Gastroesophageal sphincter (tissue), 4 donors: ENCODE data around the gene TMEM222. TPM values are rescaled to one million over a fixed set of nuclear protein-coding genes. Genes with fewer than 3 reads are reported as not detected.
"Not testable (repeated sequence)": the region's sequence is repeated elsewhere in the genome, so short reads cannot be mapped to it uniquely, and the experiment has no call there.

Experiments used
- ATAC-seq: fragments of 150-250 bp; one replicate; pipeline ENCODE4 v1.9.1; 2016; ENCODE audit warnings: mild to moderate bottlenecking, moderate library complexity
- H3K27ac ChIP-seq, 4 donors: fragments of 200-600 bp; sonication (generic) in 3 of 4; 1 replicate in 3 of 4; 2 replicates in 1 of 4; pipeline ENCODE4 v1.5.1; 2016 to 2019
- H3K27me3 ChIP-seq: fragments of 200-600 bp; sonication (generic); one replicate; pipeline ENCODE4 v1.5.1; 2019
- H3K36me3 ChIP-seq, 2 donors: fragments of 200-600 bp; sonication (generic); one replicate each; pipeline ENCODE4 v1.5.1; 2019; ENCODE audit warnings: control low read depth in 1 of 2
- H3K4me1 ChIP-seq, 3 donors: fragments of 200-600 bp; sonication (generic); 1 replicate in 2 of 3; 2 replicates in 1 of 3; pipeline ENCODE4 v1.5.1; 2016 to 2019; ENCODE audit warnings: control low read depth in 2 of 3
- H3K4me3 ChIP-seq, 2 donors: fragments of 200-600 bp; sonication (generic); one replicate each; pipeline ENCODE4 v1.5.1; 2019; ENCODE audit warnings: mild to moderate bottlenecking in 1 of 2, moderate library complexity in 1 of 2
- H3K9me3 ChIP-seq, 3 donors: fragments of 200-600 bp; sonication (generic); one replicate each; pipeline ENCODE4 v1.5.1; 2017 to 2019; ENCODE audit warnings: control low read depth in 2 of 3
- CTCF ChIP-seq, 4 experiments: fragments of 200-600 bp in 2 of 4; fragments of 450-650 bp in 2 of 4; sonication (generic) in 1 of 4; IDR thresholded peaks; one replicate each; pipeline ENCODE4 v1.5.1; 2017 to 2019; ENCODE audit warnings: antibody characterized with exemption in 4 of 4, mild to moderate bottlenecking in 2 of 4, moderate library complexity in 2 of 4
- EP300 ChIP-seq: sonication (generic); formaldehyde crosslinking; IDR thresholded peaks from one replicate; pipeline ENCODE4 v1.6.1; 2017; ENCODE audit warnings: antibody characterized with exemption, mild to moderate bottlenecking
- POLR2A ChIP-seq, 2 donors: fragments of 450-650 bp; IDR thresholded peaks; one replicate each; pipeline ENCODE4 v1.6.1; 2017; ENCODE audit warnings: antibody characterized with exemption in 2 of 2, mild to moderate bottlenecking in 2 of 2, moderate library complexity in 1 of 2
- POLR2AphosphoS5 ChIP-seq: sonication (generic); formaldehyde crosslinking; IDR thresholded peaks from one replicate; pipeline ENCODE4 v1.6.1; 2017; ENCODE audit warnings: antibody characterized with exemption
- WGBS, 2 donors: methylation state at CpG; one replicate each; pipeline ENCODE4 v1.1.5; 2018; ENCODE audit warnings: low coverage in 1 of 2; 5-methylcytosine and 5-hydroxymethylcytosine counted together
- small RNA-seq, 4 donors: library from RNA; depleted of rRNA; stranded (forward); fragments of <200 nt; gene quantifications; one replicate each; pipeline ENCODE3, GENCODE V24; 2016
- total RNA-seq, 4 donors: library from RNA; depleted of rRNA; stranded (reverse); fragments of >200 nt; gene quantifications; one replicate each; pipeline ENCODE4 v1.1.0, GENCODE V29; 2016

TMEM222 gene
- total RNA-seq, 4 donors from 2014 or later, result 15.6 to 28.6 (median 24.1) TPM

GRCh38 chr1:27383661-27384060 is 61.7 kb downstream of the TMEM222 start:
- 80 to 92% methylated on average over 2 to 9 of the region's 13 CpGs for WGBS, 2 donors
- no peaks in the 10 kb centered on the region for H3K36me3 ChIP-seq
- no peak overlapping the region for H3K4me3 ChIP-seq
- H3K9me3 ChIP-seq, result no peaks in the 10 kb centered on the region
- H3K27ac ChIP-seq, result no peak overlapping the region
- ATAC-seq, result no peak
- peaks cover 22% of the 10 kb centered on the region for H3K27me3 ChIP-seq
- TF ChIP-seq POLR2A (IDR thresholded peaks at IDR 0.05), result no peak
- no peak for TF ChIP-seq EP300
- TF ChIP-seq POLR2AphosphoS5, result no peak
- TF ChIP-seq CTCF (IDR thresholded peaks at IDR 0.05), result no peak
- peaks cover 0 to 11% (median 0%) of the 10 kb centered on the region in 3 donors for H3K4me1 ChIP-seq

GRCh38 chr1:27384797-27385196 is 62.8 kb downstream of the TMEM222 start:
- H3K4me3 ChIP-seq, H3K9me3 ChIP-seq, H3K36me3 ChIP-seq, ATAC-seq, H3K27ac ChIP-seq: not testable (repeated sequence)
- Histone ChIP-seq H3K4me1 (peaks cover 0 to 12% (median 0%) of the 10 kb centered on the region in 3 donors), H3K27me3 (peaks cover 22% of the 10 kb centered on the region)
- 88 to 96% methylated on average over 2 to 3 of the region's 3 CpGs for WGBS, 2 donors

Small RNA genes within 50 kb of the gene (small RNA-seq; reads per million reads assigned to genes)
- 0 reads per million in 4 donors for gene RNU6-48P

Other genes starting within 250 kb of the TMEM222 start
- 10 to 100 TPM in 3 of 4 donors, 1 to 10 TPM in 1; 7.2 to 27.8 (median 17.1) TPM for gene SLC9A1, start 167.0 kb upstream of the TMEM222 start, total RNA-seq
- 10 to 100 TPM; 40.0 to 75.5 (median 49.9) TPM for gene WDTC1, start 87.5 kb upstream of the TMEM222 start, total RNA-seq
- 1 to 10 TPM in 2 of 4 donors, under 1 TPM in 2; 0.81 to 4.8 (median 2.7) TPM for gene SYTL1, start 19.9 kb downstream of the TMEM222 start, total RNA-seq
- 10 to 100 TPM; 31.1 to 64.3 (median 54.3) TPM for gene MAP3K6, start 44.8 kb downstream of the TMEM222 start, total RNA-seq
- 10 to 100 TPM in 1 of 4 donors, 1 to 10 TPM in 3; 4.6 to 11.5 (median 6.3) TPM for gene FCN3, start 52.7 kb downstream of the TMEM222 start, total RNA-seq
- gene CD164L2, start 61.2 kb downstream of the TMEM222 start, total RNA-seq, result not detected
- under 1 TPM in 1 of 4 donors, not detected in 3; 0.67 TPM for gene GPR3, start 70.5 kb downstream of the TMEM222 start, total RNA-seq
- gene WASF2, start 168.0 kb downstream of the TMEM222 start, total RNA-seq, result 100 to 1,000 TPM in 1 of 4 donors, 10 to 100 TPM in 3; 74.7 to 107 (median 79.8) TPM